AG08395 (cell line): ENCODE data around the gene MTG2.

Source experiments
- DNase-seq: peaks from one replicate; pipeline ENCODE4 v3.0.0; 2012; ENCODE audit warnings: mixed read lengths, low spot score

The MTG2 gene

DNA sequence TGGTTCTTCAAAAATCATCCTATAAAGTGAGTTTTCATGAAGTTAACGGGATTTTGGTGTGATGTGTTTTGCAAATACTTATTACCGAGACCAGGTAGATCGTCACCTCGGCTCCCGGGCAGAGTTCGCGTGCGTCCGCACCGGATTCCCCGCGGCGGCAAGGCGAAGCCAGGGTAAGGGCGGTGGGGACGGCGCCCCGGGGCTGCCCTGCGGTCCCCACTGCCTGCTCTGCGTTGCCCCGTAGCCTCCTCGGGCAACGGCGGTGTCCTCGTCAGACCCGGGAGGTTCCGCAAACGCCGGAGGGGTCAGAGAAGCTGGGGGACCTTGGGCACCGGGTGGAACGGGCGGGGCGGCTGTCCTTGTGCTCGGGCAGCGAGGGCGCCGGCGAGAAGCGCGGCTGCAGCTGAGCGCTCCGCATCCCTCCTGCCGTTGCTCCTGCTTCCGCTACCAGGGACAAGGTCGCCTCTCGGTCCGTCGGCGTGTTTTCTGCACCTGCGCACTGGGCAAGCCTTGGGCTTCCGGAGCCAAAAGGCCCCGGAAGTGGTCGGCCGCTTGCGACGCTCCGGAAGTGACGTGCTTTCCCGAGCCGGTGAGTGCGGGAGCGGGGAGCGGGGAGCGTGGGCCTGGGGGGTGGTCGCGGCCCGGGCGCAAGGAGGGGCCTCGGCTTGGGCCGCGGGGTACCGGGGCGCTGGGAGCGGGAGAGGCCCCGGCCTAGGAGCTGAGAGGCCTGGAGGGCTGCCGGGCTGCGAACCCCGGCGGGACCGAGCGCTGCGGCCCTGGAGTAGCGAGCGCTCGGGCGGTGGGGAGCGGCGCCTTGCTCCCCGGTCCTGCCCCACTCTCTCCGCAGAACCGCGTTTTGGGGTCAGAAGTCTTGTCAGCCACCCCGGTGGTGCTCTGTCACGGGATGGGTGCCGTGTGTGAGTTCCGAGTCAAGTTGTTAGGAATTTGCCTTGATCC, at the start of gene MTG2:
Gene MTG2 (plus strand): TSS at position 560 of the 957 bp plus-strand sequence. CDS start 10,393 bp downstream, outside the sequence.
- DNase-seq, result peak; percentile 99

- DNase-seq, result no peak
Measured at GRCh38 chr20:62133051-62133845, 49.6 kb upstream of the MTG2 start.

DNA sequence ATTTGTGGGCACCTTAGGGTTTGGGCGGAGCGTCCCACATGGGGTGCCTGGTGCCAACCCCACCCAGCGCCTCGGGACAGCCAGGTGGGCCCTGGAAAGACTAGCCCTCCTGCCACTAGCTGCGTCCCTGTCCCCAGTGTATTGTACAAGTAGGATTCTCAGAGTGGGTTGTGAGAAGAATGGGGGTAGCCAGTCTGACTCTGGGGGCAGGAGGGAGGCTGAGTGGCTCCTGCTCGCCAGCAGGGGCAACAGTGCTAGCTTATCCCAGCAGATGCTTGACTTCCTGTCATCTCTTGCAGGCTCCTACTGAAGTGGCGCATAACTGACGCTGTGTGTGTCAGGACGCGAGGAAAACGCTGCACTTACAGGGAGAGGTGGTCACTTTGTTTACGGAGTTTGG, 49.0 kb upstream of the MTG2 start:
- DNase-seq, result no peak

- DNase-seq, result peak; percentile 23
Measured at GRCh38 chr20:62134735-62135231, 48.0 kb upstream of the MTG2 start.

DNA sequence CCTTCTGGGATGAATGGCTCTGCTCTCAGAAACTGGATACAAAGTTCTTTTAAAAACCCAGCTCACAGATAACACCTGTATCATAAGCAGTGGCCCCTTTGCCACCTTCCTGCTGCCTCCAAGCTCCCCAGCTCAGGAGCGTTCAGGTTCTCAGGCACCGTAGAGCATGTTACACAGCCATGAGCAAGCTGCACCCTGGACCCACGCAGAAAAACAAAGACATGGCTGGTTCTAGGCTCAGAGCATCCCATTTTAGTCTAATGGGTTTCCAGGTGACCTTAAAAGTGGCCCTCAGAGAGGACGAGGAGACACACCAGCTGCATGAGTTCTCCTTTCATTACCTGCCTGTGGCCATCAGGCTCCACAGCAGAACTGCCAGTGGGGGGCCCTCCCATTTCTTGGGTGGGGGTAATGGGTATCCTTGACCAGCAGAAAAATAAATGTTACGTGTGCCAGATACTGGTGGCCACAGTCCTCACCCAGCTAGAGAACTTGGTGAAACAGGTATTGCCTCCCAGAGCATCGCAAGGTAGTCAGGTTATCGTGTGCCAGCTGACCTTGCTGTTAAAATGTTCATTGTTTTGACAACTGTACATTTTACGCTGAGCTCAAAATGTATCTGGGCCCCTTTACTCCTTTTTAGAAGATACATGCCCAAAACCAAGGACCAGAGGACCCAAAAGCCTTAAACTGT, 47.1 kb upstream of the MTG2 start:
- DNase-seq, result no peak

DNA sequence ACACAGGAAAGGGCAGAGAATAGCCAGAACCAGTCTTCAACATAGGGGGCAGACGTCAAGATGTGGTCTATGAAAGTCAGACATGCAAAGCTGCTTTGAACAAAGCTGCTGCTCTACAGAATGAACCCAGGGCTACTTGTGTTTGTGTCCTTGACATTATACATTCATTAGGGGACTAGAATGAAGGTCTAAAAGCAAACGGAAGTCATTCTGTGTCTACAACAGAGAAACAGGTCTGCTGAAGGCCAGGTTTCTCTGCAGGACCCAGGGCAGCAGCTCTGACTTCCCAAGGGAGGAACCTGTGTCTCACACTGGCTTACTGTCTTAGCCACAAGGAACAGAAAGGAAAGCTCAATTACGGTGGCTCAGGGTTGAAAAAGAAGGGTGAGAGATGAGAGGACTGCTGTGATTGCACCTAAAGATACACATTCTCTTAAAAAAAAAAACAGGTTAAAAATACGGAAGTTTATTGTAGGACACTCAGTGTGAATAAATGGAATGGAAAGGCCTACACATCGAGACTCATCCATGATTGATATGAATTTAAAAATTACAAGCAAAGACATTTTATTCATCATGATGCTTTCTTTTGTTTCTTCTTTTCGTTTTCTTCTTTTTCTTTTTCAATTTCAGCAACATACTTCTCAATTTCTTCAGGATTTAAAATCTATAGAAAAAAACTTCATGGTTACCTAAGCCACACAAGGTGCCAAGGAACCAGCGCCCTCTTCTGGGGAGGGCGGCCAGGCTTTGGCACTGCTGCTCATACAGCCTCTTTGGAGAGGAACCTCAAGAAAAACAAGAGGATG, 46.3 kb upstream of the MTG2 start:
- DNase-seq, result peak; percentile 70

DNA sequence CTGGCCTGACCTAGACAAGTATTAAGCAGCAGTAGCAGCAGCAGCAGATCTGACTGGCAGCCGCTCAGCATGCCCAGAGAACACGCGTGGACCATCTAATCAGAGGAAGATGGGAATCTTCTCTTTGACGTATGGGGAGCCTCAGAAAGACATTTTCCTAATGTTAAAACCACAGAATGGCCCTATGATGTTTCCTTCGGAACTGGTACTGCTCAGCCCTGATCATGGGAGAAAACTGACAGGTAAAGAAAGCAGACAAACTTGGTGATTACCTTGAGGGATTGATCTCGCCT, 45.8 kb upstream of the MTG2 start:
- no peak for DNase-seq

DNA sequence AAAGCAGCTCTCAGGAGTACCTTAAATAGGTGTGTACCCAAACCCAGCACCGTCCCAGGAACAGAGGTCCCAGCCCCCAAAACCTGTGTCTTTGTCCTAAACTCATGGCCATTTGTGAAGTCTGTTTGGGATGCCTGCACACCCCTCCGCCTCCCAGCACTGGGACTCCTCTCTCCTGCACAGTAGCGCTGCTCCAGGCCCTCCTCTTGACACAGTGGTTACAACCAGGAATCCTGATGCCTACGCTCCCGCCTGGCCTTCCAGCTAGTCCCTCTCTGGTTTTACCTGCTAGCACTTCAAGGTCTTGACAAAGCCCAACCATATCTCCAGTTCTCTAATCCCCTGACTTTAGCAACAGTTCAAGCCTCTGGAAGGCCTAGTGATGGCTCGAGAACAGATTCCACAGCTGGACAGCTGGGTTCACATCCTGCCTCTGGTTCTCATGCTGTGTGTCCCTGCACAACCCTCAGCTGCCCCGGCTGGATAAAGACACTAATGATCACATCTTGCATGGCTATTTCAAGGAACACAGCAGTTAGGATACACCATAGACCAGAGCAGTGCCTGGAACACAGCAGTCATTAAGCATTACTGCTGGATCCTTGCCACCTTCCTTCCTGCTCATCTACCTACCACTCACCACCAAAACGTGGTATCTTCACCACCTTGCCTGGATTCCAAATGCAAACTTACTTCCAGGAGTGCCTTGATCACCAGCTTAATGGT, 45.2 kb upstream of the MTG2 start:
- DNase-seq, result no peak

- no peak for DNase-seq
Measured at GRCh38 chr20:62138204-62138543, 44.7 kb upstream of the MTG2 start.

DNA sequence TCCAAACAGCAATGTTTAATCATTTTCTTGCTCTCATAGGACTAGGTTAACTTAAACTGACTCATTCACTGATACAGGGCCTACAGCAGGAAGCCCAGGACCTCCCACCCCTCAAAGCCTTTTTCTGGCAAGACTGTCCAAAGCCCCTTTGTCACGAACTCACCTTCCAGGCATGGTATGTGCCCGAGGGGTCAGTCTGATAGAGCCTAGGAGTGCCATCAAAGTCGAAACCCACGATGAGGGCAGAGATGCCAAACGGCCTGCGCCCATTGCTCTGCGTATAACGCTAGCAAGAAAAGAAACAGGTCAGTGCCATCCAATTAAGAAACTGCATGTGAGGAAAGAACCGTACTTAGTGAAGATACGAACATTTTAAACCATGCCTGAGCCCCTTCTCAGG, 43.9 kb upstream of the MTG2 start:
- DNase-seq, result no peak

GRCh38 chr20:62139636-62140035, 43.2 kb upstream of the MTG2 start:
- DNase-seq, result no peak

DNA sequence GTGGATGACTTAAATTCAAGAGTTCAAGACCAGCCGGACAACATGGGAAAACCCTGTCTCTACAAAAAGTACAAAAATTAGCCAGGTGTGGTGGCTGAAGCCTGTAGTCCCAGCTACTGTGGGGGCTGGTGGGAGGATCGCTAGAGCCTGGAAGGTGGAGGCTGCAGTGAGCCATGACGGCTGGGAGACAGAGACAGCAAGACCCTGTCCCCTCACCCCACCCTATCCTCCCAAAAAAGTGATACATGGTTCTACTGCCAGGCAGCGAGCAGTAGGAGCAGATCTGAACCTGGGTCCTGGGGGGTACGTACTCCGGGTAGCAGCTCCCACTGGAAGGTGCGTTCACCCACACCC, 41.8 kb upstream of the MTG2 start:
- no peak for DNase-seq

- peak; percentile 37 for DNase-seq
Measured at GRCh38 chr20:62141397-62142251, 41.2 kb upstream of the MTG2 start.

GRCh38 chr20:62142252-62143080, 40.4 kb upstream of the MTG2 start:
- DNase-seq, result no peak

DNA sequence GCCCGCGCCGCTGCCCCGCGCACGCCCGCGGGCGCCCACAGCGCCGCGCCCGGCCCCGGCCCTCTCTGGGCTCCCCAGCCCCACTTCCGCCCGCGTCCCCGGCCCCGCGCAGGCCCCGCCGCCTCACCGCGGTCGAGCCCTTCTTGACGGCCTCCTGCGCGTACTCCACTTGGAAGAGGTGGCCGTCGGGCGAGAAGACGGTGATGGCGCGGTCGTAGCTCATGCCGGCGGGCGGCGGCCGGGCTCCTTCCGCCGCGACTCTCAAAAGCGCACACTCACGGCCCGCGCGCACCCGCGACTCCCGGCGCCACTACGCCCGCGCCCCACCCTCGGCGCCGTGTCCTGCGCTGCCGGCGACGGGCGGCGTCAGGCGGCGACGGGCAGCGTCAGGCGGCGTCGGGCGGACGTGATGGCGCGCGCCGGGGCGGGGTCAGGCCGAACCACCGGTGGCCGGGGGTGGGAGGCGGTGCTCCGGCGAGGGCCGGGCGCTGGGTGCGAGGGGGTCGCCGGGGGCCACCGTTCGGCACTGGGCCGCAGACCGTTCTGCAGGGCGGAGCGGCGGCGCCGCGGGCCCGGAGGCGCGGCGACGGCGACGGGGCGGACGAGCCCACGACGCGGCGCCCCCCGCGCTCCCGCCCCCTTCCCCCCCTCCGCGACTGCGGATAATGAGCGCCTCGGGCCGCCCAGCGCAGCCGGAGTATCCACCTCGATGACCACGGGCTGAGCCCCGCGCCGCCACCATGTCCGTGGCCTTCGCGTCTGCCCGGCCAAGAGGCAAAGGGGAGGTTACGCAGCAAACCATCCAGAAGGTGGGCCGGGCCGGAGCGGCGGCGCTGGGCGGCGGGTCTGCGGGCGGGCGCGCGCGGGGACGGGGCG, 39.5 kb upstream of the MTG2 start, which contains the start of the genes PSMA7 and SS18L1:
Gene PSMA7 (minus strand): TSS at position 314 of the 876 bp plus-strand sequence. CDS start 91 bp downstream, at position 223.
Gene SS18L1 (plus strand): TSS at position 689 of the 876 bp plus-strand sequence. CDS start 52 bp downstream, at position 741.
- DNase-seq, result peak; percentile 92

DNA sequence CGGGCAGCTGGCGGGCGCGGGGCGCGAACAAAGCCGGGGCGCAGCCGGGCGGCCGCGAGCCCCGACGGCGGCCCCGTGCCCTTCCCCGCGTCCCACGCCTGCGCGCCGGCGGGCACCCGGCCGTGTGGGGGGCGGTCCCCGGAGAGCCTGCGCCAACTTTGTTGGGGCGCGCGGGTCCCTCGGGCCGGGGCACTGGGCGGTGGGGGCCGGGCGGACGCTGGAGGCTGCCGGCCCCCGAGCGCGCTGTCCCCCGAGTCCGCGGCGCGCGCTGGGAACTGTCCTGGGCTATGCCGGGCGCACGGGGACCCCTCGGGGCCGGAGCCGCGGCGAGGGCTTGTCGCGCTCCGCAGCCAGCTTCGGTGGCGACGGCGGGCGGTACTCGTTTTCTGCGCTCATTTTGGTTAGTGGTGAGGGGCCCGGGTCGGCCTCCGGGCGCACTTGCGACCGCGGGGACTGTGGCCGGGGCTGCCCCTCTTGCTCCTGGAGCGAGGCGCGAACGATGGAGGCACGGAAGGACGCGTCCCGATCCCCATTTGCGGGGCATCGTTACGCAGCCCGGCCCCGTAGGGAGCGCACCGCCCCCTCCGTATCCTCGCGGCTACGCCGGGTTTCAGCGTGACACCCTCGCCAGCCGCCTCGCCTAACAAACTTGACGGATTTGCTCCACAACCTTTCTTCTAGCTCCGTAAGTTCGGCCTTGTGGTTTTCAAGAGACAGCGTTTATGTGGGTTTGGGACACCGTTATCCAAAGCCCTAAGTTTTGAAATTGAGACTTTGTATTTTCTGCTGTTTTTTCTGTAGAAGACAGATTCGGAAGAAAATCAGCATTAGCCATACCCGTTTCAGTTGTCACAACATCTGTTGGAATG, 38.6 kb upstream of the MTG2 start:
- peak; percentile 80 for DNase-seq

DNA sequence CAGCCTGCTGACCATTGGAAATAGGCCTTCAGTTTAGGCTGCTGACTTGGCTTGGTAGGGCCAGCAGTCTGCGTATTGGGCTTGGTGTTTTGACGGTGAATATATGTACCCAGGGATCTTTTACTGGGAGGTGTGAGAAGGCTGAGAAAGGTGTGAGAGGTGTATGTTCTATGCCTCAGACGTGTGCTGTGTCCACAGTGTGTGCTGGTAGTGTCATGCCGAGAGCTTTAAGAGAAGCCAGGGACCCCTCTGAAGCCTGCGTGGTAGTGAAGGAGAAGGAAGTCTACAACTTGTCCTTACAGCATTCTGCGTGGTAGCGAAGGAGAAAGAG, 37.2 kb upstream of the MTG2 start:
- no peak for DNase-seq
